NK-92 (cell line): ENCODE results near the gene CAMKMT.

Experiments
- DNase-seq: peaks from one replicate; lab custom pipeline; 2025; ENCODE audit not compliant: unreplicated experiment; lab: John Stamatoyannopoulos, UW

The CAMKMT gene

GRCh38 chr2:44682459-44682858 is 320.7 kb downstream of the CAMKMT start:
- no peak for DNase-seq

- no peak for DNase-seq
Measured at GRCh38 chr2:44684559-44684958, 322.8 kb downstream of the CAMKMT start.

DNA sequence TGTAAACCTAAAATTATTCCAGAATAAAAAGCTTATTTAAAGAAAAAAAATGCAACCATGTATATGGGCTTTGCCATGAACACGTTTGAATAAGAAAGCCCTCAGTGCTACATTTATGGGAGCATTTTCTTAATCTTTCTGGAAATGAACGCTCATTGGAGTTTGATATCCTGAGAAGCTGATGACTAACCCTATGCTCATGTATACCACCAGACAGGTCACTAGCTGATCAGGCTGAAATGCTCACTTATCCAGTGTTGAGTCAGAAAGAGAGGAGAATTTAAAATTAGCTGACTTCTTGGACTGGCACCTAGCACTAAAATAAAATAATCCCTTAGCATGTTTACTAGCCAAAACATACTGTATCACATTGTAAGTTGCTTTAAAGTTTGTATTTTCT is 324.8 kb downstream of the CAMKMT start:
- DNase-seq, result no peak

- no peak for DNase-seq
Measured at GRCh38 chr2:44687686-44688455, 326.1 kb downstream of the CAMKMT start.

DNA sequence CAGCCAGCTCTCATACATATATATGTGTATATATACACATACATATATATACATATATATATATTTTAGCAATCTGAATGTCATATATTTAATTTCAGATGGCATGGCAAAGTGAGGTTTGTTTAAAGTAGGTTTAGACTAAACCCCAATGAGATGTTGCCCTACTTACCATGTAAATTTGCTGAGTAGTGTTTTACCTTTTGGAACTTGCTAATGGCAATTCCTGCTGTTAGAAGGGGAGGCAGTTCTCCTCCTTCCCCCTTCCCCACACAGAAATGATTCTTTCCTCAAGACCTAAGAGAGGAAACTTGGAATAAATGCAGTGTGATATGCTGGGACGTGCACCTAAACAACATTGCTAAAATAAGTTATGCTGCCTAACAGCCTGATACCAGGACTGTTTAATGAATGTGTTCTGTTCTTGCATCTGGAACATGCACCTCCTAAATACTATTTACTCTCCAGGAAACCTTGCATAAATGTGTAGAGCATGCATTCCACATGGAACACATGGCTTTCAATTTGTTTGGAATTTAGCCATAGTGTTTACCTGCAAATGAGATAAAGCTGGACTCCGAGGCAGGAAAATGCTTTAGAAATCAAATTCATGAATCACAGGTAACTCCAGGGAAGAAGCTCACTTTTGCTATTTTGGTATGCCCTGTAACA is 326.8 kb downstream of the CAMKMT start:
- DNase-seq, result no peak

DNA sequence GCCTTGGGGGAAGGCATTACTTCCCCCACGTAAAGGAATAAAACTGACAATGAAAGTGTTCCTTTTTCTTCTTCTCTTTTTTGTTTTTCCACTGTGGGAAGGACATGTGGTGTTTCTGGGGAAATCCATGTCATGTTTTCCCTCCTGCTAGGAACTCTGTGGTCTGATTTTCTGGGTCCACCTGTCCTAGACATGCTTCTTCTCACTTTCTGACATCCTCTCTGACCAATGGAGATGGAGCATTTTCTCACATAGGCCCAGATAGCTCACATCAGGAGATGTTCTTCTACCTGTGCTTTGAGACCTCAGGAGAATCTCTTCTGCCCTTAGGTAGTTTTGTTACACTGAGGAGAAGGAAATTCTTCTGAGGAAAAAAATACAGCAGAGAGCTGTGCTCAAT is 327.8 kb downstream of the CAMKMT start:
- DNase-seq, result no peak

GRCh38 chr2:44691174-44691785 is 329.5 kb downstream of the CAMKMT start:
- DNase-seq, result no peak

DNA sequence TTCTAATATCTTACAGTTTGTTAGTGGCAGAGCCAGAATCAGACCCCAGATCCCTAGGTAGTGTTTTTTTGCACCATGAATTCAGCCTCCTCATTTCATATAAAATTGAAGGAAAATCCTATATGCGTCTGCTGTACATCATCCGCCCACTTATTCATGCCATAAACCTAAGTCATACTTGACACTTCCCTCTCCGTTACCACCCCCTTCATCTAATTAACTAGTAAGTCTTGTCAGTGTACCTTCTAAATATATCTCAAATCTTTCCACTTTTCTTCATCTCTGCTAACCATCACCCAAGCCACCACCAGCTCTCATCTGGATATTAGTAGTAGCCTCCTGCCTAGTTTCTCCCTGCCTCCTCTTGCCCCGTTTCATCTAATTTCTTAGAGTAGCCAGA is 331.1 kb downstream of the CAMKMT start:
- DNase-seq, result no peak

DNA sequence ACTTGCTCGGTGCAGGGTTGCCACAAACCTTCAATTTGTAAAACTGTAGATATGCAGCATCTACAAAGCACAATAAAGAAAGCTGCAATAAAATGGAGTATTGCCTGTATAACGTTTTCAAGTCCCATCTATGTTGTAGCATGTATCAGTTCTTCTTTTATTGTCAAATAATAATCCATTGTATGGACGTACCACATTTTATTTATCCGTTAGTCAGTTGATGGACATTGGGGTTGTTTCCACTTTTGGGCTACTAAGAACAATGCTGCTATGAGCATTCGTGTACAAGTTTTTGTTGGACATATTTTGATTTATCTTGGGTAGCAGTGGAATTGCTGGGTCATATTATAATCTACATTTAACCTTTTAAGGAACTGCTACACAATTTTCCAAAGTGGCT is 339.1 kb downstream of the CAMKMT start:
- DNase-seq, result no peak

DNA sequence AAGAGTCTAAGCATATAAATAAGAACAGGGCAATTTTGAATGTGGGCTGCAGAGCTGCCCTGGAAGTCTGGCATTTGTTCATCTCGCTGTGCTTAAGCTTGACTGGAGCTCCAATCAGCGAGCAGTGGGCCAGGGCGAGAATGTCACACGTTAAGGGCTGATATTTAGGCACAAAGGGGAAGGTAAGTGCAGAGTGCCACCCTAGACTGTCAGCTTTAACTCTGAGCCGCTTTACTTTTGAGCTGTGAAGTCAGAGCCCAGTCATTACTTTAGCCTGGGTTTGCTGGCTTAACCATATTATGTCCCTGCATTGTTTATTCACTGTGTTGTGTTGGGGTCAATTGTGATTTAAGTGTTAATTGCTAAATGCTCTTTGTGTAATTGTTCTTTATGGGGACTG is 343.6 kb downstream of the CAMKMT start:
- DNase-seq, result no peak

DNA sequence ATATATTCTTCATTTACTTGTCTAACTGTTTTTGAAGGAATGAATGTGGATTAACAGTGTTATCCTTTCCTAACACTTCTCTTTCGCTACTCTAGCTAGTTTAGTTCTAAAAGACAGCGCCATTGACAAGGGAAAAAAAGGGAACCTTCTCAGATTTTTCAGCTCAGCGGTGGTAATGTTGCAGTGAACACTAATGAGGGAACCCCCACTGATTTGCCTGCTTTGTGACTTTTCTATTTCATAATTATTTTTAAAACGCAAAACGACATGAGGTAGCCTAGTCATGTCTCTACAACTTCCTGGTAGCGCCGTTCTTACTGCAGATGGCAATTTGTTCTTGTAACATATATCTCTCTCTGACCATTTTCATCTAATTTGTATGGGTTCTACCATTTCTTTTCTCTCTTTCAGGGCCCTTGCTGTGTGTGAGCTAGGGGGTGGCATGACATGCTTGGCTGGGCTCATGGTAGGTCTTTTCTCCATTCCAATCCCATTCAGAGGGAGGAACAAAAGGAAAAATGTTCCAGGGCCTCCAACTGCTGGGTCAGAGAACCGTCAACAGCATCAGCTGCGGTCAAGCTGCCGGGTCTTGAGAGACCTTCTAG is 344.2 kb downstream of the CAMKMT start:
- no peak for DNase-seq

GRCh38 chr2:44706681-44707553 is 345.2 kb downstream of the CAMKMT start:
- DNase-seq, result no peak

- no peak for DNase-seq
Measured at GRCh38 chr2:44707945-44708660, 346.4 kb downstream of the CAMKMT start.

GRCh38 chr2:44708661-44709000 is 346.9 kb downstream of the CAMKMT start:
- DNase-seq, result no peak

DNA sequence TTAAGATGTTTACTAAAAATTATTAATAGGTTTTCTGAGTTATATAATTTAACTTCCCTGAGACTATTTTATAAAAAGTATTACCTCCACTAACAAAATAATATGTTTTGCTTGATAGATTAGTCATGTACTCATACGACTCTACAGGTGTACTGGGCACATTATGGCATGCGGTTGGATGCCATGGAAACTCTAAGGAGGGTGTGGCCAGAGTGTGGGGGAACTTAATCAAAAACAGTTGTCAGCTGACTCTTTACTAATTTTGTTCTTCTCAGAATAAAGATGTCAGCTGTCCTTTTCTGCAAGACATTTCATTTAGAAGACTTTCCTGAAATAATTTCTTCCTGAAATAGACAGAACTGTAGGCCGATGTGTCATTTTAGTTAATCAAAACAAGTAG is 351.4 kb downstream of the CAMKMT start:
- no peak for DNase-seq

DNA sequence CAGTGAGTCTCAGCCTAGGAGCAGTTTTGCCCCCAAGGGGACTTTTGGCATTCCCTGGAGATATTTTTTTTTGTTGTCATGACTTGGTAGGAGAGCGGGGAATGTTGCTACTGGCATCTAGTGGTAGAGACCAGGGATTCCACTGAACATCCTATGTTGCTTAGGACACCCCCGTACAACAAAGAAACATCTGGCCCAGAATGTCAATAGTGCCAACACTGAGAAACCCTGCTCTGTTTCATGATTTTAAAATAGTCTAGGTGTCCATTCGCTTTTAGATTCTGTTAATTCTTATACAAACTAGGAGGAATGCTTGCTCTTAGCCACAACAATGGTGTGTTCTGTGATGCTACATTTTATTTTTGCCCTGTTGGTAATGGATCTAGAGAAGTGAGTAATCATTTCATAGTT is 353.9 kb downstream of the CAMKMT start:
- no peak for DNase-seq

DNA sequence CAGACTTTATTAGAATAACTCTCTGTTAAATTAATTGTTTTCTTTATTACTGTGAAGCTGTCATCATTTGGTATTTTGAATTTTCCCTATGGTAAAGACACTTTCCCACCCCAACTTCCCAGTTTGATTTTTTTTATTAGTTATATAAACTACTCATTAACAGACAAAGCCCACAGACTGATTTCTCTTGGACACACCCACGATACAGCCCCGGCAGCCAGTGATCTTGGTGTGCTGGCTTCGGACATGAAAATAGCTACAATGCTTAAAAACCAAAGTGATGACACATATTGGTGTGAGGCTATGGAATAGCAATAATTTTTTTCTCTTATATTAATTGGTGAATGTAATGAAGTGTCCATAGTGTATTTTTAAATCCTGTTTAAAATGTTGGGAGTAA is 354.4 kb downstream of the CAMKMT start:
- DNase-seq, result no peak

DNA sequence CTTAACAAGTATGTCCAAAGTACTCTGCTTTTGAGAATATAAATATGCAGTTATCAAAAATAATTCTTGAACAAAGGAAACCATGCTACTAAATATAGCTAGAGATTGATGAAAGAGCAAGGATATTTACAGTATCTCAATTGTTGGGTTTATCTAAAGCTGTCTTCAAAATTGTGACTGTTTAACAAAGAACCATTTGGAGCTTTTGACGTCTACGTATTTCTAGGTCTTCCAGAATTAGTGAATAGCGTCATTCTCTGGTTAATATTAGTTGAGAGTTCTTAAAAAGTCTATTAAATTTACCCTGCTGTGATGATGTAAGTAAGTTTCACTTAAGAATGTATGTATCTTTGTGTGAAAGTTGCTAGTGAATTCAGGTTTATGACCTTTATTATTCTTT is 356.7 kb downstream of the CAMKMT start:
- DNase-seq, result no peak

- DNase-seq, result no peak
Measured at GRCh38 chr2:44719562-44719961, 357.8 kb downstream of the CAMKMT start.

DNA sequence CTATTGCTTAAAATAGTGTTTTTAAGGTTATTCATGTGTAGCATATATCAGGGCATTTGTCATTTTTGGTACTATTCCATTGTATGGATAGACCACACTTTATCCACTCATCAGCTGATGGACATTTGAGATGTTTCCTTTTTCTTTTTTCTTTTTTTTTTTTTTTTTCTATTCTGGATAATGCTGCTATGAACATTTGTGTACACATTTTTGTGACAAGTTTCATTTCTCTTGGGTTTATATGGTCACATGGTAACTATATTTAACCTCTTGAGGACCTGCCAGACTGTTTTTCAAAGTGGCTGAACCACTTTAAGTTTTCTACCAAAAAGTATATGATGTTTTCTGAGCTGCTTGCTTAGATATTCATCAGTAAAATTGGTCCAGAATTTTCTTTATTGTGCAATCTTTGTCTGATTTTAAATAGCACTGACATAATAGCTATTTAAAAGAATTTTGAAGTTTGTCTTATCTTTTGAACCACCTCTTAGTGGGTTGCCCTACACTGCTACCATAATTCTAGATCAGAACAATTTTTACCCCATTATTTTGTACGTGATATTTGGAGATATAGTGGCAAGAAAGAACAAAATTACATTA is 360.4 kb downstream of the CAMKMT start:
- DNase-seq, result no peak
